Measurements from ENCODE around the gene ZMPSTE24.

ZMPSTE24 gene

GRCh38 chr1:40305871-40306270, 47.8 kb downstream of the ZMPSTE24 start:
- DNase-seq = no peak

GRCh38 chr1:40306296-40306695, 48.3 kb downstream of the ZMPSTE24 start:
- no peak for DNase-seq

DNA sequence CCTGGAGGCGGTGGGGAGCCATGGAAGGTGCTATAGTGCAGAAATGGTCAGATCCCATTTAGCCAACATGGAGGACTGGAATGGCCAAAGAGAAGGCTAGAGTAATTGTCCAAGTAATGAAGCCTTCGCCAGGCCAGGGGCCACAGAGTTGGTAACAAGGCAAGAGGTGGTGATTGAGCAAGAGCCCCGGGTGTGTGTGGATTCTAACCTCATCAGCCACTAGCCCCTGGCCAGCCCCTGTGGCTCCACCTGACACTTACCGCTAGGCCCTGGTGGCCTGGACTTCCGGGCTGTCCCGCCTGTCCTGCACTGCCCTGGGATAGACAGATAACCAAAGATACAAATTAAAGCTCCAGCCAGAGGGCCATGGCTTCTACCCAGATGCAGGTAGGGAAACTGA, 49.1 kb downstream of the ZMPSTE24 start:
- DNase-seq = no peak

GRCh38 chr1:40308036-40308727, 50.1 kb downstream of the ZMPSTE24 start:
- DNase-seq = no peak

DNA sequence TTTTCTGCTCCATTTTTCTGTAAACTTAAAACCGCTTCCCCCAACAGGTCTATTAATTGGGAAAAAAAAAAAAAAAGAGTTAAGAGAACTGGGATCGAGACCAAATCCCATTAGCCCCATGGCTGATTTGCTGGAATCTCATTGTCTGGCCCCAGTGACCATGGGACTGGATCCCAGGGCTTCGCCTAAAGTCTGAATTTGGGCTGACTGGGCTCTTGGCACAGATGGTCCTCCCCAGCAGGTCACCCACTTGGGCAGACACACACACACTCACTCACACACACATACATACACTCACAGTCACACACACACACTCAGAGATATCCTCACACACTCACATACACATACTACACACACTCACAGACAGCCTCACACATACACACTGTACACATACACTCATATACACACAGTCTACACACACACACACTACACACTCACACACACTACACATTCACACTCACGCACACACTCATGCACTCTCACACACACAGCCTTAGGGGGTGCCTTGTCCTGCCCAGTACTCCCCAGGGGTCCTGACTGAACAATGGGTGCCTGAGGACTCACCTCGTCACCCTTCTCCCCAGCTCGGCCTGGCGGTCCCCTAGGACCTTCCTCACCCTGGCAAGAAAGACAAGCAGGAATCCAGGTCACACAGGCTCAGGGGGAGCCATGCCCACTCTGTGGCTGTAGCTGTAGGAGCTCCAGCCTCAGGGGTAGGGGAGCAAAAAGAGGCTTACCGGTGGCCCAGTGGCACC, 51.5 kb downstream of the ZMPSTE24 start:
- no peak for DNase-seq

- DNase-seq = no peak
Observed at GRCh38 chr1:40310129-40310461, 52.1 kb downstream of the ZMPSTE24 start.

GRCh38 chr1:40310983-40311642, 53.1 kb downstream of the ZMPSTE24 start:
- DNase-seq = no peak

DNA sequence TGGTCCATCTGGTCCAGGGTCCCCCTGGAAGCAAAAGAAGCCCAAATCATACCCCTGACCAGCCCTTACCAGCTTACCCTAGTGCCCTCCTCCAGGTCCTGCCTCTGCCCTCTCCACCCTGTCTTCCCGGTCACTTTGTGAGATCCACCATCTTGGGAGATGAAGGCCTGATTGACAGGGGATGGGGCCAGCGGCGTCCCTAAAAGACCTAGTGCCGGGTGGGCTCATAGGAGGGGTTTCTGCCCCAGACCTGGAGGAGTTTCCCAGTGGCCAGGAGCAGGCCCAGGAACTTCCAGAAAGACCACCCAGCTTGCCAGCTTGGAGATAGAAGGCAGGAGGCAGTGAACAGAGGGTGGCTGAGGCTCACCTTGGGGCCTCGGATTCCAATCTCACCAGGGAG, 53.7 kb downstream of the ZMPSTE24 start:
- no peak for DNase-seq

DNA sequence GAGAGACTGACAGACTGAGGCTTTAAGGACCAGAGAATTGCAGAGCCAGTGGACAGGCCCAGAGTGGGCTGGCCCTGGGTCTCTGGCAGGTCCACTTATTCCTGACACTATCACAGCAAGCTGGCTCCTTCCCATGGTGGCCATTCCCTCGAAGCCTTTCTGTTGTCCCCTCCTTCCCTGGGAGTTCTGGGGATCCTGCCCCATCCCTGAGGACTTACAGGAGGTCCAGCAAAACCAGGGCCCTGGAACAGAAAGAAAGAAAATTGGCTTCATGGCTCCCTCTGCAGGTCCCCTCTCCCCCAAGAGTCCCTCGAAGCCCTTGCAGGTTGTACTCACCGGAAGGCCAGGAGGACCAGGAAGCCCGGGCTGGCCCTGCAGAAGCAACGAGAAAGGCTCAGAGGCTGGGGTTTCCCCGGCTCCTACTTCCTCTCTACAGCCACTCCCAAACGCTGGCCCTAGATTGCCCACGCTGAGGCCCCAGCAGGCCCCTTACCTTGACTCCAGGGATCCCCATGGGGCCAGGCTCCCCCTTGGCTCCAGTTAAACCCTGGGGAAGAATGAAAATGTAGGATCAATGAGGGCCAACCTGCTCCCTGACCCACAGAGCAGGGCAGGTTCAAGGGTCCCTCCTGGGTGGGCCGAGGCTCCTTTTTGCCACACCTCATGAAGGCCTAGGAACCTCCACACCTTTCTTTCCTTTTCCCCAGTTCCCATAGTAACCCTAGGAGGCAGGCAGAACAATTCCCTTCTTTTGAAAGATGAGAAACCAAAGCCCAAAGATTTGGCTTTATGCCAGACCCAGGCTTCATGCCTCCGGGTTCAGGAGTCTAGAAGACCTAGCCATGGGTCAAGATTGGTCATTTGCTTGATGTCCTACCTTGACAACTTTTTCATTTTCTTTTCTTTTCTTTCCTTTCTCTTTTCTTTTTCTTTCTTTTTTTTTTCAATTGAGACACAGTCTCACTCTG, 54.5 kb downstream of the ZMPSTE24 start:
- DNase-seq = peak; percentile 47

- no peak for DNase-seq
Observed at GRCh38 chr1:40313329-40313957, 55.4 kb downstream of the ZMPSTE24 start.

- DNase-seq = no peak
Observed at GRCh38 chr1:40313958-40314720, 56.1 kb downstream of the ZMPSTE24 start.

DNA sequence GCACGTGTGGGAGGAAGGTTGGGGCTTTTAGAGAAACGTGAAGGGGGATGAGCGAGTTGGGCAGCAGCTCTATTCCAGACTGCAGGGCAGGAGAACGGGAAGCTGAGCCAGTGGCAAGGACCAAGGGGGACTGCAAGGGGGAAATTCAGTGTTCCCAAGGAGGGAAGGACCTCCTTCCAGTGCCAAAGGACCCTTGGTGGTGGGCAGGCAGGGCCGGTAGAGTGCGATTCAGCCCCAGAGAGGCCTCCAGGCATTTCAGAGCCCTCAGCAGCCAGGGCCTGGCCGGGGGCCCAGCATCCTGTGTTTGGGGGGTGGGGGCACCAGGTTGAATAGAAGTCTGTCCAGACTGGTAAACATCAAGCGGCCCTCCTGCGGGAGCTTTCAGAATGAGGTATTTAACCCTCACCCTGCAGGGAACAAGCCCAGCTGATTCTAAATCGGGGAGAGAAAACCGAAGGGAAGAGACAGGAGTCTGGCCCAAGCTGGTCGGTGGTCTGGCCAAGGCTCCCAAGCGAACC, 56.7 kb downstream of the ZMPSTE24 start:
- DNase-seq = no peak

DNA sequence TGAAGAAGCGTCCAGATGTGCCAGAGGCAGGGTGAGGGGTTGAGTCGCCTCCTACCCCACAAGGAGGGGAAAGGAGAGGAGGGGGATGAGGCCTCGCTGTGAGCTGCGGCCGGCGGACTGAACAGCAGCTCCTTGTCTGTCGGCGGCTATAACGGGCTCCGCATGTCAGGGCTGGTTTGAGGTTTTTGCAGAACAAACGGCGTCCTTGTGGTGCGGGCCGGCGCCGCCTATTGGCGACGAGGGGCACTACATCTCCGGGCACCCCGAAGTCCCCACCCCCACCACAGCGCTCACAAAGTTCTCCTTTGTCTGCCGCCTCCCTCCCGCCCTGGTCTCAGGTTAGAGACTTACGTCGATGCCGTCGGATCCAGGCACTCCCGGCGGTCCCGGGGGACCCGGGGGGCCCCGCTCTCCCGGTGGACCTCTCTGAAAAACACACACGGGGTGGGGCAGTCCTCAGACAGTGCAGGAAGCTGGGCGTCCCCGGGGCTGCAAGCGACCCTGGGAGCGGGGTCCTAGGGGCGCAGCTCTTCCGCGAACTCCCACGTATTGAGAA, 57.3 kb downstream of the ZMPSTE24 start:
- peak; percentile 89 for DNase-seq

GRCh38 chr1:40315795-40316594, 58.0 kb downstream of the ZMPSTE24 start:
- peak; percentile 28 for DNase-seq

GRCh38 chr1:40316595-40317393, 58.8 kb downstream of the ZMPSTE24 start, which contains the start of gene COL9A2:
Gene COL9A2 (minus strand): TSS chr1:40317286. CDS start chr1:40317197, 89 bp downstream.
- DNase-seq = peak; percentile 68

DNA sequence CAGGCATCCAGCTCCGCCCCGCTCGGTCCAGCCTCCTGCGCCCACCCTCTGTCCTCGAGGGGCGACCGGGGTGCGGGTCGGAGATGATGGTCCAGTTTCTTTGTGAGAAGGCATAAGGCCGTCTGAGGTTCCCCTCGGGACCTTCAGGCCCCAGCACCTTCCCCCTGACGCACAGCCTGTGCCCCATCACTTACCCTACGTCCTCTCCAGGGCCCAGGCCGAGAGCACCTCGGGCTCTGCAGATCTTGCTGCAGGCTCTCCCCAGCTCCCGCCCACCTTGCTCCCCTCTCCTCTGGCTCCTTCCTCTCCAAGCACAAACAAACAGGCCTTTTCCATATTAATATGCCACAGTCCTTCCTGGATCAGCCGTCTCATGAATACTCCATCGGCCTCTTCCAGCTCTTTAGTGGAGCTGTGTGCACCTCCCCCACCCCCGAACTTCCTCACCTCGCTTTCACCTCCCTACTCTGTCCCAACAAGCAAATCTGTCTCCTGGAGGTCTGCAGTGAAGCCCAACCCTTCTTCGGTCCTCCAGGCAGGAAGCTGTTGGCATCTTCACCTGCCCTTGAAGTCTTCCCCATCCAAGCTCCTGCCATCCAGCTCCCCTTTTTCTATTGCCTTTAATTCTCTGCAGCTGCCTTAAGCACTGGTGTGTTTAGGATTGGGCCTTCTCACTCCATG, 59.5 kb downstream of the ZMPSTE24 start:
- no peak for DNase-seq

- DNase-seq = no peak
Observed at GRCh38 chr1:40318476-40318875, 60.4 kb downstream of the ZMPSTE24 start.

- DNase-seq = no peak
Observed at GRCh38 chr1:40318970-40319621, 61.1 kb downstream of the ZMPSTE24 start.
